GM21447 (cell line): ENCODE data around the gene LRRC74A.

ENCODE experiments used
- ATAC-seq: cut with Tn5 transposase; IDR thresholded peaks from one replicate; pipeline ENCODE4 v1.9.1; 2021; ENCODE audit not compliant: unreplicated experiment

The LRRC74A gene

GRCh38 chr14:76918256-76918781 lies 92.1 kb downstream of the LRRC74A start:
- ATAC-seq = no peak

- ATAC-seq = no peak
Measured at GRCh38 chr14:76918782-76919394, 92.7 kb downstream of the LRRC74A start.
